Body of pancreas (tissue), 4 donors: ENCODE measurements around the gene RNMT. TPM values are rescaled to one million over a fixed set of nuclear protein-coding genes. Genes with fewer than 3 reads are reported as not detected.
"Not testable (repeated sequence)": the region's sequence is repeated elsewhere in the genome, so short reads cannot be mapped to it uniquely, and the experiment has no call there.

ENCODE experiments used
- ATAC-seq: fragments of 150-250 bp; one replicate; pipeline ENCODE4 v1.9.1; 2016
- DNase-seq, 4 donors: peaks; one replicate each; pipeline ENCODE4 v3.0.0-alpha.2; 2019
- H3K27ac ChIP-seq, 4 donors: fragments of 200-600 bp; sonication (generic); 1 replicate in 3 of 4; 2 replicates in 1 of 4; pipeline versions ENCODE4 v1.5.1 to v1.6.1; 2016 to 2019; ENCODE audit warnings: mild to moderate bottlenecking in 1 of 4, mixed read lengths in 1 of 4, moderate library complexity in 1 of 4
- H3K27me3 ChIP-seq, 2 donors: fragments of 200-600 bp; sonication (generic); one replicate each; pipeline ENCODE4 v1.6.0; 2016; ENCODE audit warnings: mild to moderate bottlenecking in 1 of 2
- H3K36me3 ChIP-seq, 2 donors: fragments of 200-600 bp; sonication (generic); replicated peaks in 1 of 2; 2 replicates each; pipeline ENCODE4 v1.5.1; 2016; ENCODE audit warnings: low read depth in 2 of 2; ENCODE audit not compliant: insufficient read depth in 1 of 2
- H3K4me1 ChIP-seq: fragments of 200-600 bp; sonication (generic); one replicate; pipeline ENCODE4 v1.6.0; 2016
- H3K4me3 ChIP-seq, 2 donors: fragments of 200-600 bp; sonication (generic); 1 replicate in 1 of 2; 2 replicates in 1 of 2; pipeline ENCODE4 v1.5.1; 2016 to 2019
- H3K9me3 ChIP-seq, 3 donors: fragments of 200-600 bp; sonication (generic); 1 replicate in 2 of 3; 2 replicates in 1 of 3; pipeline ENCODE4 v1.5.1; 2016
- POLR2A ChIP-seq, 3 donors: fragments of 450-650 bp; IDR thresholded peaks; one replicate each; pipeline ENCODE4 v1.6.1; 2016; ENCODE audit warnings: antibody characterized with exemption in 3 of 3, mild to moderate bottlenecking in 2 of 3
- WGBS, 2 donors: methylation state at CpG; one replicate each; pipeline ENCODE4 v1.1.5; 2017; 5-methylcytosine and 5-hydroxymethylcytosine counted together
- intact Hi-C: fragments of 100-400 bp; cut with DNase I; formaldehyde crosslinking; loops from one replicate; pipeline ENCODE4 v1.15.1; 2023
- total RNA-seq, 2 donors: library from RNA; depleted of rRNA; stranded (reverse); fragments of >200 nt; gene quantifications; one replicate each; pipeline ENCODE4 v1.1.0, GENCODE V29; 2016
- TF ChIP-seq, protein P1 (sequence below), 7 experiments: fragments of 450-650 bp in 4 of 7; fragments of 200-600 bp in 3 of 7; sonication (generic) in 3 of 7; IDR thresholded peaks; one replicate each; pipeline ENCODE4 v1.5.1; 2016 to 2019; ENCODE audit warnings: antibody characterized with exemption in 7 of 7

RNMT gene
- total RNA-seq, 2 donors from 2014 or later: 10.9 to 15.3 TPM

GRCh38 chr18:13688191-13689136 is 38.0 kb upstream of the RNMT start:
- Histone ChIP-seq H3K4me3 (no peak overlapping the region), H3K4me1 (no peaks in the 10 kb centered on the region), H3K9me3 (no peaks in the 10 kb centered on the region), H3K27ac (no peak overlapping the region), H3K27me3 (no peaks in the 10 kb centered on the region), H3K36me3 (no peaks in the 10 kb centered on the region)
- DNase-seq (no peak), ATAC-seq (no peak)
- TF ChIP-seq, protein P1, sequence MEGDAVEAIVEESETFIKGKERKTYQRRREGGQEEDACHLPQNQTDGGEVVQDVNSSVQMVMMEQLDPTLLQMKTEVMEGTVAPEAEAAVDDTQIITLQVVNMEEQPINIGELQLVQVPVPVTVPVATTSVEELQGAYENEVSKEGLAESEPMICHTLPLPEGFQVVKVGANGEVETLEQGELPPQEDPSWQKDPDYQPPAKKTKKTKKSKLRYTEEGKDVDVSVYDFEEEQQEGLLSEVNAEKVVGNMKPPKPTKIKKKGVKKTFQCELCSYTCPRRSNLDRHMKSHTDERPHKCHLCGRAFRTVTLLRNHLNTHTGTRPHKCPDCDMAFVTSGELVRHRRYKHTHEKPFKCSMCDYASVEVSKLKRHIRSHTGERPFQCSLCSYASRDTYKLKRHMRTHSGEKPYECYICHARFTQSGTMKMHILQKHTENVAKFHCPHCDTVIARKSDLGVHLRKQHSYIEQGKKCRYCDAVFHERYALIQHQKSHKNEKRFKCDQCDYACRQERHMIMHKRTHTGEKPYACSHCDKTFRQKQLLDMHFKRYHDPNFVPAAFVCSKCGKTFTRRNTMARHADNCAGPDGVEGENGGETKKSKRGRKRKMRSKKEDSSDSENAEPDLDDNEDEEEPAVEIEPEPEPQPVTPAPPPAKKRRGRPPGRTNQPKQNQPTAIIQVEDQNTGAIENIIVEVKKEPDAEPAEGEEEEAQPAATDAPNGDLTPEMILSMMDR (IDR thresholded peaks at IDR 0.05): no peak
- TF ChIP-seq POLR2A (IDR thresholded peaks at IDR 0.05): no peak
- 91 to 92% methylated on average over 19 to 21 of the region's 21 CpGs for WGBS, 2 donors
- intact Hi-C loops: no loop called here

DNA sequence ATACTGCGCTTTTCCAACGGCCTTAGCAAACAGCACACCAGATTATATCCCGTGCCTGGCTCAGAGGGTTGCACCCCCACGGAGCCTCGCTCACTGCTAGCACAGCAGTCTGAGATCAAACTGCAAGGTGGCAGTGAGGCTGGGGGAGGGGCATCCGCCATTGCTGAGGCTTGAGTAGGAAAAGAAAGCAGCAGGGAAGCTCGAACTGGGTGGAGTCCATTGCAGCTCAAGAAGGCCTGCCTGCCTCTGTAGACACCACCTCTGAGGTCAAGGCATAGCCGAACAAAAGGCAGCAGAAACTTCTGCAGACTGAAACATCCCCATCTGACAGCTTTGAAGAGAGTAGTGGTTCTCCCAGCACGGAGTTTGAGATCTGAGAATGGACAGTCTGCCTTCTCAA is 36.4 kb upstream of the RNMT start:
- WGBS, 2 donors: 95 to 97% methylated on average over 9 of the region's 9 CpGs
- intact Hi-C loops: not testable (repeated sequence)

DNA sequence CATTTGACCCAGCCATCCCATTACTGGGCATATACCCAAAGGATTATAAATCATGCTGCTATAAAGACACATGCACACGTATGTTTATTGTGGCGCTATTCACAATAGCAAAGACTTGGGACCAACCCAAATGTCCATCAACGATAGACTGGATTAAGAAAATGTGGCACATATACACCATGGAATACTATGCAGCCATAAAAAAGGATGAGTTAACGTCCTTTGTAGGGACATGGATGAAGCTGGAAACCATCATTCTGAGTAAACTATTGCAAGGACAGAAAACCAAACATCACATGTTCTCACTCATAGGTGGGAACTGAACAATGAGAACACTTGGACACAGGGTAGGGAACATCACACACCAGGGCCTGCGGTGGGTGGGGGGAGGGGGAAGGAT is 31.1 kb upstream of the RNMT start:
- H3K27ac ChIP-seq, intact Hi-C loops, H3K4me3 ChIP-seq, H3K27me3 ChIP-seq, DNase-seq, ATAC-seq, H3K9me3 ChIP-seq, H3K36me3 ChIP-seq, H3K4me1 ChIP-seq: not testable (repeated sequence)
- WGBS, 2 donors: 95% methylated on average over 5 of the region's 5 CpGs

More for the DNA sequence above, 36.4 kb upstream of the RNMT start:
- not testable (repeated sequence) for H3K4me1 ChIP-seq, H3K27me3 ChIP-seq, H3K27ac ChIP-seq, H3K4me3 ChIP-seq, H3K36me3 ChIP-seq, H3K9me3 ChIP-seq, ATAC-seq, DNase-seq

GRCh38 chr18:13696961-13697360 is 29.5 kb upstream of the RNMT start:
- TF ChIP-seq, protein P1 (IDR thresholded peaks at IDR 0.05): no peak
- TF ChIP-seq POLR2A (IDR thresholded peaks at IDR 0.05): no peak
- no peaks in the 10 kb centered on the region for H3K36me3 ChIP-seq
- no peak for DNase-seq
- H3K27me3 ChIP-seq: no peaks in the 10 kb centered on the region
- WGBS, 2 donors: 91 to 93% methylated on average over 3 of the region's 3 CpGs
- no peaks in the 10 kb centered on the region for H3K9me3 ChIP-seq
- no peak overlapping the region for H3K4me3 ChIP-seq
- H3K27ac ChIP-seq: no peak overlapping the region
- ATAC-seq: no peak
- H3K4me1 ChIP-seq: no peaks in the 10 kb centered on the region
- intact Hi-C loops: no loop called here

DNA sequence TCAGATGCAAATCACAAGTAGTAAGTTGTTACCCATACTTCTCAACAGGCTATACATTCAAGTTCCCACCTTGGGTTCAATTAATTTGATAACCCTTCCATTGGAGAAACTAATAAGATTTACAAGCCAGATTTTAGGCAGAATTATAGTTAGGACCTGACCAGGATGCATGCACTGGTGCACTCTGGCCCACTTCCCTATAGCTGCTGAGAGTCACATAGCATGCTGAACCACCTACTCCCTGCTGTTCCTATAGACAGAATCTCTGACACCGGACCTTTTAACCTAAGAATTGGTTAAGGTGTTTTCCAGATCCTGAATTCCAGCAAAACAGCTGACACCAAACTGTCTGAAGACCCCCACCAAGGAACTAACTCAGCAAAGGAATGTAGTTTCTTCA is 26.3 kb upstream of the RNMT start:
- no peaks in the 10 kb centered on the region for H3K27me3 ChIP-seq
- DNase-seq (no peak), ATAC-seq (no peak)
- H3K36me3 ChIP-seq: no peaks in the 10 kb centered on the region
- no peak overlapping the region for H3K27ac ChIP-seq
- H3K4me3 ChIP-seq: no peak overlapping the region
- intact Hi-C loops: no loop called here
- WGBS, 2 donors: 89 to 94% methylated on average over 1 of the region's 1 CpG
- no peaks in the 10 kb centered on the region for H3K4me1 ChIP-seq
- TF ChIP-seq, protein P1 (IDR thresholded peaks at IDR 0.05): no peak
- no peak for TF ChIP-seq POLR2A (IDR thresholded peaks at IDR 0.05)
- H3K9me3 ChIP-seq: no peaks in the 10 kb centered on the region

- no peak for DNase-seq
- intact Hi-C loops: no loop called here
- WGBS, 2 donors: 90 to 100% methylated on average over 1 of the region's 1 CpG
- Histone ChIP-seq H3K36me3 (no peaks in the 10 kb centered on the region), H3K4me1 (no peaks in the 10 kb centered on the region), H3K27me3 (no peaks in the 10 kb centered on the region), H3K9me3 (no peaks in the 10 kb centered on the region), H3K27ac (no peak overlapping the region), H3K4me3 (no peak overlapping the region)
- TF ChIP-seq, protein P1 (IDR thresholded peaks at IDR 0.05): no peak
- TF ChIP-seq POLR2A (IDR thresholded peaks at IDR 0.05): no peak
- no peak for ATAC-seq
Observed at GRCh38 chr18:13703899-13704298, 22.6 kb upstream of the RNMT start.
